Measurements from ENCODE around the gene MYL11. TPM values are rescaled to one million over a fixed set of nuclear protein-coding genes. Genes with fewer than 3 reads are reported as not detected.

MYL11 gene
- total RNA-seq, 2 donors from 2014 or later: 3.5 to 23.5 TPM

- DNase-seq (ENCODE audit: low spot score): no peak
- Histone ChIP-seq H3K4me1 (replicated peaks) (peaks cover 16% of the 10 kb centered on the region), H3K9me3 (no peaks in the 10 kb centered on the region), H3K36me3 (peaks cover 0 to 3% of the 10 kb centered on the region in 2 donors), H3K27ac (peak overlapping the region; percentile 94), H3K27me3 (replicated peaks; ENCODE audit: insufficient read depth) (no peaks in the 10 kb centered on the region), H3K4me3 (peak overlapping the region; percentile 94 to 96)
- intact Hi-C loops (cut with DNase I): no loop called here
- WGBS: 42% methylated on average over 7 of the region's 7 CpGs
- TF ChIP-seq POLR2AphosphoS5 (IDR thresholded peaks at IDR 0.05) (no peak), POLR2A (IDR thresholded peaks at IDR 0.05) (no peak), CTCF (IDR thresholded peaks at IDR 0.05) (no peak)
These were observed 18.7 kb upstream of the MYL11 start for GRCh38 chr16:30355954-30356308.

DNA sequence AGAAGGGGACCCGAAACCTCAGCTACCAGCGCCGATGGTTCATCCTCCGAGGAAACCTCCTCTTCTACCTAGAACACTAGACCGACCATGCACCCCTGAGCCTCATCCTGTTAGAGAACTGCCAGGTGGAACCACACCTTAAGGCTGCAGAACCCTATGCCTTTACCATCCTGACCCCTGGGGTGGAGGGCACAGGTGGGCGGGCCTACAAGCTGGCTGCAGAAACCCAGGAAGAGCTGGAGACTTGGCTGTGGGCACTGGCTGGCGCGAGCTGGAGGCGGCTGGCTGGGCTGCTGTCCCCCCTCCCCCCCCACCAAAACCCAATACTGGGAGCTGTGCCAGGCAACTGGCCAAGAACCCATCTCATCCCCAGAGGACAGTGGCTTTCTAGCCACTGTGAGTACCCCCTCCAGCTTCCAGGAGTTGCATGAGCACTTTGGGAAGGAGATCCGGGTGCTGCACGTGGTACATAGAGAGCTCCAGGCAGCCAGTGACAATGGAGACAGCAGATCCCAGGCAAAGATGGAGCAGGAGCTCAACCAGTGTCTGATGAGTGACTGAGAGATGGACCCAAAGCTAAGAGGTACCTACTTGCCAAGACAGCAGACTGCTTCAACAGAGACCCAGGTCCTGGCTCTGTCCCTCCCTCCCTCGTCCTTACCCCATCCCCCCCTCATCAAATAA is 18.1 kb upstream of the MYL11 start:
- Histone ChIP-seq H3K4me3 (peak overlapping the region in 1 of 2 donors; percentile 94), H3K36me3 (no peaks in the 10 kb centered on the region), H3K4me1 (replicated peaks) (peaks cover 16% of the 10 kb centered on the region), H3K27me3 (replicated peaks; ENCODE audit: insufficient read depth) (no peaks in the 10 kb centered on the region), H3K27ac (peak overlapping the region; percentile 94), H3K9me3 (no peaks in the 10 kb centered on the region)
- 55% methylated on average over 12 of the region's 12 CpGs for WGBS
- DNase-seq (ENCODE audit: low spot score): no peak
- TF ChIP-seq POLR2A (IDR thresholded peaks at IDR 0.05) (no peak), POLR2AphosphoS5 (IDR thresholded peaks at IDR 0.05) (no peak), CTCF (IDR thresholded peaks at IDR 0.05) (no peak)
- intact Hi-C loops (cut with DNase I): no loop called here

- intact Hi-C loops (cut with DNase I): no loop called here
- 54% methylated on average over 5 of the region's 5 CpGs for WGBS
- H3K27me3 ChIP-seq (replicated peaks; ENCODE audit: insufficient read depth): no peaks in the 10 kb centered on the region
- no peaks in the 10 kb centered on the region for H3K36me3 ChIP-seq
- H3K4me3 ChIP-seq: no peak overlapping the region
- TF ChIP-seq POLR2AphosphoS5 (IDR thresholded peaks at IDR 0.05) (no peak), POLR2A (IDR thresholded peaks at IDR 0.05) (no peak), CTCF (IDR thresholded peaks at IDR 0.05) (no peak)
- H3K27ac ChIP-seq: peak overlapping the region in 1 of 2 donors; percentile 1
- no peak for DNase-seq (ENCODE audit: low spot score)
- no peaks in the 10 kb centered on the region for H3K9me3 ChIP-seq
- peaks cover 15% of the 10 kb centered on the region for H3K4me1 ChIP-seq (replicated peaks)
These were observed 17.4 kb upstream of the MYL11 start for GRCh38 chr16:30357085-30357714.

DNA sequence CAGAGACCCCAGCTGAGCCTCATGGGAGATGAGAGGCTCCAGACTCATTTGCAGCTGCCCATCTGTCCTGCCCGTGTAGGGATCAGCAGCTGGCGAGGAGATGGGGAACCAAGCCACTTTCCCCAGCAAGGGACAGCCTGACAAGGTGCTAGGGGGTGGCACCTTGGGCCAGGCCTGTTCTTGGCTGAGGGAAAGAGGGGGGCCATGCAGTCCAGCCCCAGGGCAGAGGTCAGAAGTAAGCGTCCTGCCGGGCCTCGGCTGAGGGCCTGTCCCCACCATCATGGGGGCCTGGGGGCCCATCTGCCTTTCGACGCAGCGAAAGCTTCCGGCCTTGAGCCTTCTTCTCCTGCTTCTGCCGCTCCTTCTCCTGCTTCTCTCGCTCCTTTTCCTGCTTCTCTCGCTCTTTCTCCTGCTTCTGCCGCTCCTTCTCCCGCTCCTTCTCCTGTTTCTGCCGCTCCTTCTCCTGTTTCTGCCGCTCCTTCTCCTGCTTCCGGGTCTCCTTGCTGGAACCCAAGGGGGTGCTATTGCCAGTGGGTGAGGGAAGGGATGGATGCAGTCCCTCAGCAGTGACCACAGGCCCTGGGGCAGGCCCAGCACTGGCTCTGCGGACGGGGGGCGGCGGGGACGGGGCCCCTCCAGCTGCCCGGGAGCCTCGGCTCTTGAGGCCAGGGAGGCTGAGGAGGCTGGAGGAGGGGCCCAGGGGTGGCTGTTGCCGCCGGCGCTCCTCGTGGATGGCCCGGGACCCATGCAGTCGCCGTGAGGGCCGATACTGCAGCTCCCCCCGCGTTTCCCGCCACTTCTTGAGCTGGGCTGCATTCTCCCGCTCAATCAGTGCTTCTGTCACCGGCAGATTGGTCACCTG is 16.7 kb upstream of the MYL11 start:
- Histone ChIP-seq H3K27ac (no peak overlapping the region), H3K27me3 (replicated peaks; ENCODE audit: insufficient read depth) (no peaks in the 10 kb centered on the region), H3K4me1 (replicated peaks) (peaks cover 9% of the 10 kb centered on the region), H3K4me3 (no peak overlapping the region), H3K9me3 (no peaks in the 10 kb centered on the region), H3K36me3 (no peaks in the 10 kb centered on the region)
- TF ChIP-seq CTCF (IDR thresholded peaks at IDR 0.05) (no peak), POLR2A (IDR thresholded peaks at IDR 0.05) (no peak), POLR2AphosphoS5 (IDR thresholded peaks at IDR 0.05) (no peak)
- 86% methylated on average over 35 of the region's 37 CpGs for WGBS
- intact Hi-C loops (cut with DNase I): no loop called here
- DNase-seq (ENCODE audit: low spot score): no peak

Measured in prostate gland (tissue), 2 donors.